Measurements from ENCODE around the gene CIAO3. TPM values are rescaled to one million over a fixed set of nuclear protein-coding genes. Genes with fewer than 3 reads are reported as not detected.

The CIAO3 gene
- total RNA-seq, 1 donor from 2014 or later = 24.2 TPM

GRCh38 chr16:736936-737481 lies 3.8 kb downstream of the CIAO3 start:
- ATAC-seq = no peak
- no peak for DNase-seq
- peaks cover 25% of the 10 kb centered on the region for H3K36me3 ChIP-seq

GRCh38 chr16:735982-736453 lies 4.8 kb downstream of the CIAO3 start:
- intact Hi-C loops (cut with DNase I) = no loop called here
- H3K4me3 ChIP-seq = no peak overlapping the region
- peaks cover 12% of the 10 kb centered on the region for H3K4me1 ChIP-seq
- no peaks in the 10 kb centered on the region for H3K27me3 ChIP-seq
- ATAC-seq (no peak), DNase-seq (no peak)
- TF ChIP-seq, protein P1, sequence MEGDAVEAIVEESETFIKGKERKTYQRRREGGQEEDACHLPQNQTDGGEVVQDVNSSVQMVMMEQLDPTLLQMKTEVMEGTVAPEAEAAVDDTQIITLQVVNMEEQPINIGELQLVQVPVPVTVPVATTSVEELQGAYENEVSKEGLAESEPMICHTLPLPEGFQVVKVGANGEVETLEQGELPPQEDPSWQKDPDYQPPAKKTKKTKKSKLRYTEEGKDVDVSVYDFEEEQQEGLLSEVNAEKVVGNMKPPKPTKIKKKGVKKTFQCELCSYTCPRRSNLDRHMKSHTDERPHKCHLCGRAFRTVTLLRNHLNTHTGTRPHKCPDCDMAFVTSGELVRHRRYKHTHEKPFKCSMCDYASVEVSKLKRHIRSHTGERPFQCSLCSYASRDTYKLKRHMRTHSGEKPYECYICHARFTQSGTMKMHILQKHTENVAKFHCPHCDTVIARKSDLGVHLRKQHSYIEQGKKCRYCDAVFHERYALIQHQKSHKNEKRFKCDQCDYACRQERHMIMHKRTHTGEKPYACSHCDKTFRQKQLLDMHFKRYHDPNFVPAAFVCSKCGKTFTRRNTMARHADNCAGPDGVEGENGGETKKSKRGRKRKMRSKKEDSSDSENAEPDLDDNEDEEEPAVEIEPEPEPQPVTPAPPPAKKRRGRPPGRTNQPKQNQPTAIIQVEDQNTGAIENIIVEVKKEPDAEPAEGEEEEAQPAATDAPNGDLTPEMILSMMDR (IDR thresholded peaks at IDR 0.05) = no peak
- H3K9me3 ChIP-seq = no peaks in the 10 kb centered on the region
- peaks cover 29% of the 10 kb centered on the region for H3K36me3 ChIP-seq
- no peak overlapping the region for H3K27ac ChIP-seq

More at GRCh38 chr16:736936-737481, 3.8 kb downstream of the CIAO3 start:
- H3K4me1 ChIP-seq = peaks cover 16% of the 10 kb centered on the region
- no peak overlapping the region for H3K4me3 ChIP-seq
- intact Hi-C loops (cut with DNase I) = no loop called here
- no peak overlapping the region for H3K27ac ChIP-seq
- no peaks in the 10 kb centered on the region for H3K9me3 ChIP-seq
- no peaks in the 10 kb centered on the region for H3K27me3 ChIP-seq
- TF ChIP-seq, protein P1 (IDR thresholded peaks at IDR 0.05) = no peak

- TF ChIP-seq, protein P1 (IDR thresholded peaks at IDR 0.05) = no peak
- H3K27ac ChIP-seq = no peak overlapping the region
- H3K4me1 ChIP-seq = peaks cover 11% of the 10 kb centered on the region
- H3K4me3 ChIP-seq = no peak overlapping the region
- H3K27me3 ChIP-seq = no peaks in the 10 kb centered on the region
- no peaks in the 10 kb centered on the region for H3K9me3 ChIP-seq
- peaks cover 29% of the 10 kb centered on the region for H3K36me3 ChIP-seq
- no peak for DNase-seq
- intact Hi-C loops (cut with DNase I) = no loop called here
- no peak for ATAC-seq
Measured at GRCh38 chr16:734981-735881, 5.6 kb downstream of the CIAO3 start.

DNA sequence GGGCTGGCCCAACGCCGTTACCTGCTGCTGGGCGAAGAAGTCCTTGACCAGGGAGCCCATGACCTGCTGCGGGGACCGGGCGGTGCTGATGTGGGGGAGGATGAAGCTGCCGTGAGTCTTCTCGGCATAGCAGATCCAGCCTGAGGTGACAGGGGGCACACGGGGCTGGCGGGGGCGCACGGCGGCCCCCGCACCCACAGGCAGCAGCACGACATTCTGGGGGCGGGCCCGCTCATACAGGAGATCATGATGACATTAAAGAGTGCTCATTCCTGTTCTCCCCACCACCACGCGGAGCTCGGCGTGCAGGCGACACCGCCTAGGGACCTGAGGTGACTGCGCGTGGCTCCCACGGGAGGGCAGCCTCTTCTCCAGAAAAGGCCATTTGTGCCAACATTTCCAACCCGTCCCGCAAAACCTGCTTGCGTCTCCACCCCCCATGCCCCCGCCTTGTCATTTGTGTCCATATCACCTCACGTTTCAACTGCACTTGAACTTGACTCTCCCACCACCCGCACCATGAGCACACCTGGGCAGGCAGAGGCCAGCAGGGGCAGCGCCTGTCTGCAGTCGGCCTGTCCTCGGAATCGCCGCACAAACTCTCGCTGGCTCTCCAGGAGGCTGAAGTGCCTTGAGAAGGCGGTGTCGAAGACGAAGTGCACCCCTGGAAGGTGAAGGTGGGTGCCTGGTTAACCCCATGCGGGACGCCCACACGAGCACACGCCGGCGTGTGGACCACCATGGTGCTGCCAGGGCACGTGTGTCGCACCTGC lies 6.4 kb downstream of the CIAO3 start:
- no peak for ATAC-seq
- Histone ChIP-seq H3K9me3 (no peaks in the 10 kb centered on the region), H3K4me1 (peaks cover 2% of the 10 kb centered on the region), H3K36me3 (peaks cover 29% of the 10 kb centered on the region), H3K4me3 (no peak overlapping the region), H3K27me3 (no peaks in the 10 kb centered on the region), H3K27ac (no peak overlapping the region)
- TF ChIP-seq, protein P1 (IDR thresholded peaks at IDR 0.05) = no peak
- intact Hi-C loops (cut with DNase I) = no loop called here
- DNase-seq = no peak

- DNase-seq (no peak), ATAC-seq (peak; percentile 31)
Measured at GRCh38 chr16:733382-734207, 7.2 kb downstream of the CIAO3 start.

More at GRCh38 chr16:733382-734207, 7.2 kb downstream of the CIAO3 start:
- intact Hi-C loops (cut with DNase I) = no loop called here
- Histone ChIP-seq H3K4me3 (no peak overlapping the region), H3K27ac (no peak overlapping the region), H3K4me1 (peaks cover 2% of the 10 kb centered on the region), H3K27me3 (no peaks in the 10 kb centered on the region), H3K36me3 (peaks cover 29% of the 10 kb centered on the region), H3K9me3 (no peaks in the 10 kb centered on the region)
- TF ChIP-seq, protein P1 (IDR thresholded peaks at IDR 0.05) = peak; percentile 38
